Measurements from ENCODE around the gene ATP2A2. TPM values are rescaled to one million over a fixed set of nuclear protein-coding genes. Genes with fewer than 3 reads are reported as not detected.

The ATP2A2 gene
- total RNA-seq, 1 donor from 2014 or later = 99.5 TPM

- Histone ChIP-seq H3K27ac (peak overlapping the region; percentile 46), H3K36me3 (peaks cover 9% of the 10 kb centered on the region), H3F3A (ENCODE audit: low read depth) (peaks cover 20% of the 10 kb centered on the region), H3K4me1 (peaks cover 7% of the 10 kb centered on the region), H3K79me2 (ENCODE audit: low read depth) (no peaks in the 10 kb centered on the region), H2AFZ (replicated peaks) (no peak overlapping the region), H3K9me3 (ENCODE audit: low read depth) (no peaks in the 10 kb centered on the region), H4K20me1 (ENCODE audit: low read depth) (peaks cover 7% of the 10 kb centered on the region), H3K27me3 (no peaks in the 10 kb centered on the region), H3K4me3 (no peak overlapping the region), H3K4me2 (no peak overlapping the region), H3K9ac (no peak overlapping the region)
- peaks cover 3% of the 10 kb centered on the region for H3K27me3 Mint-ChIP-seq (ENCODE audit: insufficient read depth, low read depth)
- H3K27ac Mint-ChIP-seq = no peak overlapping the region
- H3K4me3 Mint-ChIP-seq = no peak overlapping the region
- no peaks in the 10 kb centered on the region for H3K9me3 Mint-ChIP-seq
- no peak for DNase-seq (ENCODE audit: low spot score)
- TF ChIP-seq CTCF (IDR thresholded peaks at IDR 0.05) (no peak), EZH2 (IDR thresholded peaks at IDR 0.05) (no peak), EZH2phosphoT487 (IDR thresholded peaks at IDR 0.05) (no peak)
- peaks cover 5% of the 10 kb centered on the region for H3K4me1 Mint-ChIP-seq
- H3K36me3 Mint-ChIP-seq = peaks cover 10% of the 10 kb centered on the region
These were observed 89.7 kb downstream of the ATP2A2 start for GRCh38 chr12:110370732-110371231.

GRCh38 chr12:110371408-110372055 is 90.5 kb downstream of the ATP2A2 start:
- Mint-ChIP-seq H3K27ac (no peak overlapping the region), H3K4me3 (peak overlapping the region; percentile 35), H3K36me3 (peaks cover 14% of the 10 kb centered on the region), H3K4me1 (peaks cover 5% of the 10 kb centered on the region), H3K9me3 (no peaks in the 10 kb centered on the region), H3K27me3 (ENCODE audit: insufficient read depth, low read depth) (peaks cover 3% of the 10 kb centered on the region)
- no peak overlapping the region for H3K4me3 ChIP-seq
- no peaks in the 10 kb centered on the region for H3K79me2 ChIP-seq (ENCODE audit: low read depth)
- peaks cover 20% of the 10 kb centered on the region for H3F3A ChIP-seq (ENCODE audit: low read depth)
- no peak overlapping the region for H2AFZ ChIP-seq (replicated peaks)
- no peak overlapping the region for H3K27ac ChIP-seq
- no peak overlapping the region for H3K4me2 ChIP-seq
- no peaks in the 10 kb centered on the region for H3K9me3 ChIP-seq (ENCODE audit: low read depth)
- H3K9ac ChIP-seq = no peak overlapping the region
- no peaks in the 10 kb centered on the region for H3K27me3 ChIP-seq
- H4K20me1 ChIP-seq (ENCODE audit: low read depth) = peaks cover 7% of the 10 kb centered on the region
- DNase-seq (ENCODE audit: low spot score) = no peak
- no peak for TF ChIP-seq EZH2 (IDR thresholded peaks at IDR 0.05)
- peaks cover 13% of the 10 kb centered on the region for H3K36me3 ChIP-seq
- H3K4me1 ChIP-seq = peaks cover 7% of the 10 kb centered on the region

DNA sequence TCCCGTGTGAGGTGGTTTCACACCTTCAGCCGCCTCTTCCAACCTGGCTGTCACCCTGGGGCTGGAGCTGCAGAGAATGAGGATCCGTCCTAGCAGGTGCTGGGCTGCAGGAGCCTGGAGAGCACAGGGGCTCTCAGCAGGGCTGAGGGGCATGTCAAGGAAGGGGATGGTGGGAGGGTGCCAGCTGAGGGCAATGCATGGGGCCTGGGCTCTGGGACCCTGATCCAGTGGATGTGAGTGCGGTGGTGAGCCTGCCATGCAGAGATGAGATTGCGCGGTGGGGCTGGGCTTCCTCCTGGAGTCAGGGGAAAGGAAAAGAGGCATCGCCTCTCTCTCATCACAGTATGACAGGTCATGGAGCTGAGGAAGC is 91.0 kb downstream of the ATP2A2 start:
- no peak overlapping the region for H3K9ac ChIP-seq
- H3K4me1 ChIP-seq = peaks cover 6% of the 10 kb centered on the region
- DNase-seq (ENCODE audit: low spot score) = no peak
- TF ChIP-seq EZH2phosphoT487 (IDR thresholded peaks at IDR 0.05) = no peak
- no peak for TF ChIP-seq EZH2 (IDR thresholded peaks at IDR 0.05)
- Mint-ChIP-seq H3K4me3 (peak overlapping the region; percentile 35), H3K4me1 (peaks cover 4% of the 10 kb centered on the region), H3K9me3 (no peaks in the 10 kb centered on the region), H3K27me3 (ENCODE audit: insufficient read depth, low read depth) (peaks cover 3% of the 10 kb centered on the region), H3K36me3 (peaks cover 14% of the 10 kb centered on the region), H3K27ac (no peak overlapping the region)
- no peaks in the 10 kb centered on the region for H3K79me2 ChIP-seq (ENCODE audit: low read depth)
- H3K4me2 ChIP-seq = no peak overlapping the region
- H3K4me3 ChIP-seq = no peak overlapping the region
- no peak overlapping the region for H2AFZ ChIP-seq (replicated peaks)
- no peaks in the 10 kb centered on the region for H3K9me3 ChIP-seq (ENCODE audit: low read depth)
- peaks cover 13% of the 10 kb centered on the region for H3K36me3 ChIP-seq
- no peaks in the 10 kb centered on the region for H3K27me3 ChIP-seq
- H4K20me1 ChIP-seq (ENCODE audit: low read depth) = peaks cover 7% of the 10 kb centered on the region
- no peak overlapping the region for H3K27ac ChIP-seq
- peaks cover 17% of the 10 kb centered on the region for H3F3A ChIP-seq (ENCODE audit: low read depth)

- TF ChIP-seq EZH2phosphoT487 (IDR thresholded peaks at IDR 0.05) (no peak), EZH2 (IDR thresholded peaks at IDR 0.05) (no peak), CTCF (IDR thresholded peaks at IDR 0.05) (no peak)
- Mint-ChIP-seq H3K4me3 (no peak overlapping the region), H3K27me3 (ENCODE audit: insufficient read depth, low read depth) (peaks cover 3% of the 10 kb centered on the region), H3K9me3 (no peaks in the 10 kb centered on the region), H3K4me1 (no peaks in the 10 kb centered on the region), H3K27ac (no peak overlapping the region), H3K36me3 (peaks cover 22% of the 10 kb centered on the region)
- H3K9me3 ChIP-seq (ENCODE audit: low read depth) = no peaks in the 10 kb centered on the region
- peaks cover 13% of the 10 kb centered on the region for H3K36me3 ChIP-seq
- H3K4me3 ChIP-seq = no peak overlapping the region
- DNase-seq (ENCODE audit: low spot score) = no peak
- peaks cover 8% of the 10 kb centered on the region for H3F3A ChIP-seq (ENCODE audit: low read depth)
- H3K27ac ChIP-seq = no peak overlapping the region
- H2AFZ ChIP-seq (replicated peaks) = no peak overlapping the region
- peaks cover 7% of the 10 kb centered on the region for H4K20me1 ChIP-seq (ENCODE audit: low read depth)
- H3K4me1 ChIP-seq = no peaks in the 10 kb centered on the region
- H3K4me2 ChIP-seq = no peak overlapping the region
- no peaks in the 10 kb centered on the region for H3K27me3 ChIP-seq
- no peaks in the 10 kb centered on the region for H3K79me2 ChIP-seq (ENCODE audit: low read depth)
- H3K9ac ChIP-seq = no peak overlapping the region
These were observed 92.0 kb downstream of the ATP2A2 start for GRCh38 chr12:110373025-110373424.

All from neural progenitor cell (in vitro differentiated cells).